ENCODE measurements around the gene LRP3.

GRCh38 chr19:33248104-33248503 lies 54.0 kb downstream of the LRP3 start:
- TF ChIP-seq GATA2 (IDR thresholded peaks at IDR 0.05; ENCODE audit: low read depth, low read length) (no peak), GATA3 (IDR thresholded peaks at IDR 0.05; ENCODE audit: low read depth, low read length) (no peak)

All from SH-SY5Y (cell line).